ENCODE data around the gene HYLS1. TPM values are rescaled to one million over a fixed set of nuclear protein-coding genes. Genes with fewer than 3 reads are reported as not detected.

The HYLS1 gene
- total and polyA plus RNA-seq, 2 experiments from 2014 or later = 14.6 to 25.7 TPM

- ATAC-seq (no peak), DNase-seq (ENCODE audit: low spot score) (no peak)
- no peaks in the 10 kb centered on the region for H3K79me2 ChIP-seq (replicated peaks; ENCODE audit: insufficient read depth)
Observed at GRCh38 chr11:125924384-125925007, 37.0 kb downstream of the HYLS1 start.

More at GRCh38 chr11:125924384-125925007, 37.0 kb downstream of the HYLS1 start:
- no peaks in the 10 kb centered on the region for H3K27me3 ChIP-seq (ENCODE audit: insufficient read depth)
- H3K9me3 Mint-ChIP-seq = no peaks in the 10 kb centered on the region
- H3K4me3 ChIP-seq = no peak overlapping the region
- H3K36me3 ChIP-seq (ENCODE audit: insufficient read depth) = no peaks in the 10 kb centered on the region
- no peak overlapping the region; the same call in 1 of the 2 replicates for H3K27ac Mint-ChIP-seq
- H3K36me3 Mint-ChIP-seq (ENCODE audit: low read depth) = no peaks in the 10 kb centered on the region
- no peaks in the 10 kb centered on the region for H3F3A ChIP-seq (replicated peaks; ENCODE audit: low read depth)
- peaks cover 15% of the 10 kb centered on the region for H3K4me1 Mint-ChIP-seq
- H3K9me2 ChIP-seq (ENCODE audit: insufficient read depth) = no peaks in the 10 kb centered on the region
- no peaks in the 10 kb centered on the region for H4K20me1 ChIP-seq (replicated peaks; ENCODE audit: insufficient read depth)
- no peak overlapping the region for H2AFZ ChIP-seq
- no peaks in the 10 kb centered on the region for H3K4me1 ChIP-seq (ENCODE audit: insufficient read depth)
- H3K4me3 Mint-ChIP-seq = no peak overlapping the region
- H3K4me2 ChIP-seq = no peak overlapping the region
- no peak overlapping the region for H3K27ac ChIP-seq (ENCODE audit: low read depth)
- TF ChIP-seq, protein P1, sequence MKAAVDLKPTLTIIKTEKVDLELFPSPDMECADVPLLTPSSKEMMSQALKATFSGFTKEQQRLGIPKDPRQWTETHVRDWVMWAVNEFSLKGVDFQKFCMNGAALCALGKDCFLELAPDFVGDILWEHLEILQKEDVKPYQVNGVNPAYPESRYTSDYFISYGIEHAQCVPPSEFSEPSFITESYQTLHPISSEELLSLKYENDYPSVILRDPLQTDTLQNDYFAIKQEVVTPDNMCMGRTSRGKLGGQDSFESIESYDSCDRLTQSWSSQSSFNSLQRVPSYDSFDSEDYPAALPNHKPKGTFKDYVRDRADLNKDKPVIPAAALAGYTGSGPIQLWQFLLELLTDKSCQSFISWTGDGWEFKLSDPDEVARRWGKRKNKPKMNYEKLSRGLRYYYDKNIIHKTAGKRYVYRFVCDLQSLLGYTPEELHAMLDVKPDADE (IDR thresholded peaks at IDR 0.05) = no peak
- TF ChIP-seq ZNF331 (CRISPR knock-in tag; IDR thresholded peaks at IDR 0.05; ENCODE audit: low read depth) (no peak), ZNF462 (CRISPR knock-in tag; IDR thresholded peaks at IDR 0.05) (no peak), POLR2AphosphoS5 (IDR thresholded peaks at IDR 0.05; ENCODE audit: low read depth) (no peak), NANOG (IDR thresholded peaks at IDR 0.05; ENCODE audit: borderline replicate concordance) (no peak), JUNB (IDR thresholded peaks at IDR 0.05; ENCODE audit: unreplicated experiment) (no peak), STAT1 (IDR thresholded peaks at IDR 0.05; ENCODE audit: unreplicated experiment) (no peak), EZH2 (IDR thresholded peaks at IDR 0.05; ENCODE audit: low read depth, unreplicated experiment) (no peak), ZNF114 (CRISPR knock-in tag; IDR thresholded peaks at IDR 0.05) (no peak), CREB1 (CRISPR knock-in tag; IDR thresholded peaks at IDR 0.05; ENCODE audit: low read depth) (no peak), CTCF (conservative IDR thresholded peaks at IDR 0.05; ENCODE audit: low read depth in 2 of 2) (no peak), EZH2phosphoT487 (IDR thresholded peaks at IDR 0.05; ENCODE audit: unreplicated experiment) (no peak)
- TF ChIP-seq, protein P2, sequence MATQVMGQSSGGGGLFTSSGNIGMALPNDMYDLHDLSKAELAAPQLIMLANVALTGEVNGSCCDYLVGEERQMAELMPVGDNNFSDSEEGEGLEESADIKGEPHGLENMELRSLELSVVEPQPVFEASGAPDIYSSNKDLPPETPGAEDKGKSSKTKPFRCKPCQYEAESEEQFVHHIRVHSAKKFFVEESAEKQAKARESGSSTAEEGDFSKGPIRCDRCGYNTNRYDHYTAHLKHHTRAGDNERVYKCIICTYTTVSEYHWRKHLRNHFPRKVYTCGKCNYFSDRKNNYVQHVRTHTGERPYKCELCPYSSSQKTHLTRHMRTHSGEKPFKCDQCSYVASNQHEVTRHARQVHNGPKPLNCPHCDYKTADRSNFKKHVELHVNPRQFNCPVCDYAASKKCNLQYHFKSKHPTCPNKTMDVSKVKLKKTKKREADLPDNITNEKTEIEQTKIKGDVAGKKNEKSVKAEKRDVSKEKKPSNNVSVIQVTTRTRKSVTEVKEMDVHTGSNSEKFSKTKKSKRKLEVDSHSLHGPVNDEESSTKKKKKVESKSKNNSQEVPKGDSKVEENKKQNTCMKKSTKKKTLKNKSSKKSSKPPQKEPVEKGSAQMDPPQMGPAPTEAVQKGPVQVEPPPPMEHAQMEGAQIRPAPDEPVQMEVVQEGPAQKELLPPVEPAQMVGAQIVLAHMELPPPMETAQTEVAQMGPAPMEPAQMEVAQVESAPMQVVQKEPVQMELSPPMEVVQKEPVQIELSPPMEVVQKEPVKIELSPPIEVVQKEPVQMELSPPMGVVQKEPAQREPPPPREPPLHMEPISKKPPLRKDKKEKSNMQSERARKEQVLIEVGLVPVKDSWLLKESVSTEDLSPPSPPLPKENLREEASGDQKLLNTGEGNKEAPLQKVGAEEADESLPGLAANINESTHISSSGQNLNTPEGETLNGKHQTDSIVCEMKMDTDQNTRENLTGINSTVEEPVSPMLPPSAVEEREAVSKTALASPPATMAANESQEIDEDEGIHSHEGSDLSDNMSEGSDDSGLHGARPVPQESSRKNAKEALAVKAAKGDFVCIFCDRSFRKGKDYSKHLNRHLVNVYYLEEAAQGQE (IDR thresholded peaks at IDR 0.05; ENCODE audit: unreplicated experiment) = no peak
- H3K27me3 Mint-ChIP-seq (ENCODE audit: insufficient read depth, low read depth, poor library complexity) = peaks cover 5% of the 10 kb centered on the region

Measured in GM23338 (cell line).